ENCODE measurements around the gene AFDN.

Gene AFDN

DNA sequence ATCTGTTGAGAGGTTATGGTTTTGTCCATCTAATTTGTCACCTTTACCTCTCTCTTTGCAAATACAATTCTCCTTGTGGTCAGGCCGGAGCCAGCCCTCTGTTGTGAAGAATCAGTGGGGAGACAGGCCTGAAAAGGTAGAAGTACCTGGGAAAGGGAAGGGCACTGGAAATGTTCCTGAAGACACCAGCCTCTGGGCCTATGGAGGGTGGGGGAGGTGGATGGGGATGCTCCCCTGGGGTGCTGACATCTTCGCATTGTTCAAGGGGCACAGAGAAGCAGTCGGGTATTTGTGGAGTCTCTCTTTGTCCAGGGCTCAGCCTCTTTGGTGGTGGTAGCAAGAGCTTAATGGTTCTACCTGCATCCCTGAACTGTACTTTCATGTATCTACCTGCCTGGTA lies 24.4 kb upstream of the AFDN start:
- no peak overlapping the region for H3K4me2 ChIP-seq (ENCODE audit: low read depth, low read length, poor library complexity, severe bottlenecking)
- TF ChIP-seq EZH2phosphoT487 (IDR thresholded peaks at IDR 0.05; ENCODE audit: borderline replicate concordance), result no peak
- TF ChIP-seq, protein P1, sequence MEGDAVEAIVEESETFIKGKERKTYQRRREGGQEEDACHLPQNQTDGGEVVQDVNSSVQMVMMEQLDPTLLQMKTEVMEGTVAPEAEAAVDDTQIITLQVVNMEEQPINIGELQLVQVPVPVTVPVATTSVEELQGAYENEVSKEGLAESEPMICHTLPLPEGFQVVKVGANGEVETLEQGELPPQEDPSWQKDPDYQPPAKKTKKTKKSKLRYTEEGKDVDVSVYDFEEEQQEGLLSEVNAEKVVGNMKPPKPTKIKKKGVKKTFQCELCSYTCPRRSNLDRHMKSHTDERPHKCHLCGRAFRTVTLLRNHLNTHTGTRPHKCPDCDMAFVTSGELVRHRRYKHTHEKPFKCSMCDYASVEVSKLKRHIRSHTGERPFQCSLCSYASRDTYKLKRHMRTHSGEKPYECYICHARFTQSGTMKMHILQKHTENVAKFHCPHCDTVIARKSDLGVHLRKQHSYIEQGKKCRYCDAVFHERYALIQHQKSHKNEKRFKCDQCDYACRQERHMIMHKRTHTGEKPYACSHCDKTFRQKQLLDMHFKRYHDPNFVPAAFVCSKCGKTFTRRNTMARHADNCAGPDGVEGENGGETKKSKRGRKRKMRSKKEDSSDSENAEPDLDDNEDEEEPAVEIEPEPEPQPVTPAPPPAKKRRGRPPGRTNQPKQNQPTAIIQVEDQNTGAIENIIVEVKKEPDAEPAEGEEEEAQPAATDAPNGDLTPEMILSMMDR (conservative IDR thresholded peaks at IDR 0.05; ENCODE audit: low read length), result no peak
- no peaks in the 10 kb centered on the region for H4K20me1 ChIP-seq (ENCODE audit: insufficient read depth, low read length, poor library complexity, severe bottlenecking)
- no peak overlapping the region for H2AFZ ChIP-seq (ENCODE audit: low read length)
- no peaks in the 10 kb centered on the region for H3K27me3 ChIP-seq (ENCODE audit: insufficient read depth, low read length, poor library complexity, severe bottlenecking)
- no peaks in the 10 kb centered on the region for H3K4me1 ChIP-seq (ENCODE audit: insufficient read depth, low read length, poor library complexity, severe bottlenecking)
- no peak overlapping the region for H3K9ac ChIP-seq (ENCODE audit: low read depth, low read length, poor library complexity, severe bottlenecking)
- no peaks in the 10 kb centered on the region for H3F3A ChIP-seq (ENCODE audit: low read depth)
- no peaks in the 10 kb centered on the region; the same call in 1 of the 2 replicates for H3K9me3 ChIP-seq (ENCODE audit: insufficient read depth, low read depth, low read length)
- H3K36me3 ChIP-seq (ENCODE audit: insufficient read depth, low read length), result no peaks in the 10 kb centered on the region
- H3K4me3 ChIP-seq (ENCODE audit: low read length, poor library complexity, severe bottlenecking), result no peak overlapping the region
- H3K9me2 ChIP-seq (replicated peaks; ENCODE audit: low read depth, low read length), result no peaks in the 10 kb centered on the region
- no peaks in the 10 kb centered on the region for H3K79me2 ChIP-seq (ENCODE audit: insufficient read depth, low read length)

DNA sequence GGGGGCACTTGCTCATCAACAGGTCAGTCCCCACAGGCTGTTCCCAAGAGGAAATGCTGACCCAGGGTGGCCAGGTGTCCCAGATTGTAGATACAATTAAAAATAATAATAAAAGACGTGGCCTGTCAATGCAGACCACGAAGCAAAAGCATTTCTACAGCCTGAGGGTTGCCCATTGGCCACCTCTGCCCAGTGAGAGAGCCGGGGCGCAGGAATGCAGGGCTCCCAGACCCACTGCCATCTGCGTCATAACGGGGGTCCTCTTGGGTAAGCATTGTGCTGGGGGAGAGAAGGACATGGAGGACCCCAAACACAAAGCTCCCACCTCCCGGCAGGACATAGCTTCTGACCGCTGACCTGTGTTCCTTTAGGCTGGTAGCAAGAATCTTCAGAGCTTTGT lies 22.9 kb upstream of the AFDN start:
- Histone ChIP-seq H3K4me1 (ENCODE audit: insufficient read depth, low read length, poor library complexity, severe bottlenecking) (no peaks in the 10 kb centered on the region), H4K20me1 (ENCODE audit: insufficient read depth, low read length, poor library complexity, severe bottlenecking) (no peaks in the 10 kb centered on the region), H3K27me3 (ENCODE audit: insufficient read depth, low read length, poor library complexity, severe bottlenecking) (no peaks in the 10 kb centered on the region), H3K4me3 (ENCODE audit: low read length, poor library complexity, severe bottlenecking) (no peak overlapping the region), H3K36me3 (ENCODE audit: insufficient read depth, low read length) (no peaks in the 10 kb centered on the region), H3K9me2 (replicated peaks; ENCODE audit: low read depth, low read length) (no peaks in the 10 kb centered on the region), H3K79me2 (ENCODE audit: insufficient read depth, low read length) (no peaks in the 10 kb centered on the region), H3K9me3 (ENCODE audit: insufficient read depth, low read depth, low read length) (no peaks in the 10 kb centered on the region; the same call in 1 of the 2 replicates), H3K4me2 (ENCODE audit: low read depth, low read length, poor library complexity, severe bottlenecking) (no peak overlapping the region), H2AFZ (ENCODE audit: low read length) (no peak overlapping the region), H3K9ac (ENCODE audit: low read depth, low read length, poor library complexity, severe bottlenecking) (no peak overlapping the region), H3F3A (ENCODE audit: low read depth) (no peaks in the 10 kb centered on the region)
- no peak for TF ChIP-seq EZH2phosphoT487 (IDR thresholded peaks at IDR 0.05; ENCODE audit: borderline replicate concordance)
- TF ChIP-seq, protein P1 (conservative IDR thresholded peaks at IDR 0.05; ENCODE audit: low read length), result no peak

DNA sequence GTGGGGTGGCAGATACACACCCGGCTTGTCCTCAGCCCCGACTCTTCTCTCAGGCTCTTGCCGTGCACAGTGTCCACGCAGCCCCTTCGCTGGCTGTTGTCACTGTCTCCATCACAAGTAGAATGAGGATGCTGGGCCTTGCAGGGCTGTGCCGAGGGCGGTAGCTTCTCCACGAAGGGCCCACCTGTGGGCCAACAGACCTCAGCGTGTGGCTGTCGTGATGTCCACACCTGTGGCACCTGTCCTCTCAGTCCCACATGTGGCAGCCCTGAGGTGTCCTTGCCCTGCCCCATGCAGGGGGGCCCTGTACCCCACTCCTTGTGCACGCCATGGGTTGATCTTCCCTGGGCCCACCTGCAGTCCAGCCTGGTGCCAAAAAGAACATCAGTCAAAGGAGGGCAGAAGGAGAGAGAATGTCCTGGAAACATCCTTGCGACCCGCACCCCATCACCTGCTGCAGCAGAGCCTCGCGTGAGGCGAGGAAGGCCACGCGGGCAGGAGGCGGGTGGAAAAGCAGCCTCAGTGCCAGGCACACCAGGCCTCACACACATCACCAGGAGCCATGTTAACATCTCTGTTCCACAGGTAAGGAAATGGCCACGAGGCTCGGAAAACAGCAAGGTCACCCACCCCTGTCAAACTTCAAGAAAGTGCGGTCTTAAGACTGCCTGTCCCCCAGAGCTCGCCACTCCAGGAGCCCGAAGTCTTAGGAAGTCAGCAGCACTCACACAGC lies 22.3 kb upstream of the AFDN start:
- no peak for TF ChIP-seq EZH2phosphoT487 (IDR thresholded peaks at IDR 0.05; ENCODE audit: borderline replicate concordance)
- TF ChIP-seq, protein P1 (conservative IDR thresholded peaks at IDR 0.05; ENCODE audit: low read length), result no peak

More for the DNA sequence above, 22.3 kb upstream of the AFDN start:
- Histone ChIP-seq H3F3A (ENCODE audit: low read depth) (no peaks in the 10 kb centered on the region), H3K27me3 (ENCODE audit: insufficient read depth, low read length, poor library complexity, severe bottlenecking) (no peaks in the 10 kb centered on the region), H3K9me2 (replicated peaks; ENCODE audit: low read depth, low read length) (no peaks in the 10 kb centered on the region), H3K4me1 (ENCODE audit: insufficient read depth, low read length, poor library complexity, severe bottlenecking) (no peaks in the 10 kb centered on the region), H4K20me1 (ENCODE audit: insufficient read depth, low read length, poor library complexity, severe bottlenecking) (no peaks in the 10 kb centered on the region), H2AFZ (ENCODE audit: low read length) (no peak overlapping the region), H3K4me2 (ENCODE audit: low read depth, low read length, poor library complexity, severe bottlenecking) (no peak overlapping the region), H3K36me3 (ENCODE audit: insufficient read depth, low read length) (no peaks in the 10 kb centered on the region), H3K9me3 (ENCODE audit: insufficient read depth, low read depth, low read length) (no peaks in the 10 kb centered on the region; the same call in 1 of the 2 replicates), H3K9ac (ENCODE audit: low read depth, low read length, poor library complexity, severe bottlenecking) (no peak overlapping the region), H3K79me2 (ENCODE audit: insufficient read depth, low read length) (no peaks in the 10 kb centered on the region), H3K4me3 (ENCODE audit: low read length, poor library complexity, severe bottlenecking) (no peak overlapping the region)
